Tibial nerve (tissue), 4 donors: ENCODE results near the gene NUP210.

Source experiments
- CTCF ChIP-seq, 5 experiments: fragments of 200-600 bp in 3 of 5; fragments of 450-650 bp in 2 of 5; sonication (generic) in 3 of 5; IDR thresholded peaks; one replicate each; pipeline ENCODE4 v1.5.1; 2016 to 2019; ENCODE audit warnings: antibody characterized with exemption in 5 of 5, mild to moderate bottlenecking in 3 of 5, moderate library complexity in 2 of 5
- EP300 ChIP-seq, 2 donors: sonication (generic); formaldehyde crosslinking; IDR thresholded peaks; one replicate each; pipeline ENCODE4 v1.6.1; 2017; ENCODE audit warnings: antibody characterized with exemption in 2 of 2, mild to moderate bottlenecking in 1 of 2

GRCh38 chr3:13359916-13360315 lies 60.2 kb downstream of the NUP210 start:
- TF ChIP-seq EP300 (IDR thresholded peaks at IDR 0.05) (no peak), CTCF (IDR thresholded peaks at IDR 0.05) (no peak)
